Kidney (tissue), 14 donors: ENCODE data around the gene GPR151. TPM values are rescaled to one million over a fixed set of nuclear protein-coding genes. Genes with fewer than 3 reads are reported as not detected.
"Not testable (repeated sequence)": the region's sequence is repeated elsewhere in the genome, so short reads cannot be mapped to it uniquely, and the experiment has no call there.

Experiments
- DNase-seq, 5 donors: peaks; one replicate each; pipeline ENCODE4 v3.0.0-alpha.2; 2013 to 2020
- FAIRE-seq: peaks from 2 replicates; lab custom pipeline; 2012; peaks lifted over from hg19 to GRCh38; lab: Jason Lieb, UNC
- H3K27ac ChIP-seq, 2 donors: one replicate each; pipeline ENCODE4 v1.7.0; 2013; ENCODE audit warnings: low read depth in 2 of 2, low read length in 2 of 2, inconsistent platforms in 1 of 2
- H3K27me3 ChIP-seq: one replicate; pipeline ENCODE4 v1.7.1; 2013; ENCODE audit warnings: low read length, inconsistent platforms; ENCODE audit not compliant: control insufficient read depth, insufficient read depth
- H3K36me3 ChIP-seq, 3 donors: one replicate each; pipeline versions ENCODE4 v1.7.0 to v1.7.1; 2013; ENCODE audit warnings: low read length in 3 of 3, control low read depth in 1 of 3, inconsistent platforms in 1 of 3; ENCODE audit not compliant: insufficient read depth in 3 of 3, control insufficient read depth in 2 of 3
- H3K4me1 ChIP-seq, 3 donors: one replicate each; pipeline versions ENCODE4 v1.7.0 to v1.7.1; 2013; ENCODE audit warnings: low read length in 3 of 3, inconsistent platforms in 1 of 3, low read depth in 1 of 3; ENCODE audit not compliant: control insufficient read depth in 2 of 3, insufficient read depth in 2 of 3
- H3K4me3 ChIP-seq, 3 donors: one replicate each; pipeline versions ENCODE4 v1.7.0 to v1.8.1; 2013; ENCODE audit warnings: low read length in 3 of 3, control low read depth in 1 of 3, inconsistent platforms in 1 of 3
- H3K9ac ChIP-seq, 3 donors: one replicate each; pipeline versions ENCODE4 v1.7.0 to v1.7.1; 2013; ENCODE audit warnings: low read length in 3 of 3, control low read depth in 1 of 3, inconsistent platforms in 1 of 3
- H3K9me3 ChIP-seq, 3 donors: one replicate each; pipeline versions ENCODE4 v1.7.0 to v1.7.1; 2013; ENCODE audit warnings: low read length in 3 of 3, control low read depth in 1 of 3, inconsistent platforms in 1 of 3; ENCODE audit not compliant: control insufficient read depth in 2 of 3, insufficient read depth in 1 of 3
- CTCF ChIP-seq: IDR thresholded peaks from 3 replicates; pipeline ENCODE4 v1.5.1; 2012; ENCODE audit warnings: mild to moderate bottlenecking, moderate library complexity, borderline replicate concordance; ENCODE audit not compliant: insufficient read depth; ENCODE audit errors: extremely low read depth
- intact Hi-C: fragments of 100-400 bp; cut with DNase I; formaldehyde crosslinking; loops from one replicate; pipeline ENCODE4 v1.11.1; 2022
- polyA plus RNA-seq: library from polyadenylated mRNA; stranded (reverse); fragments of 350-450 nt; fragmentation: Illumina TruSeq; extraction: RNeasy Lipid Tissue Mini Kit (QIAGEN cat#74804); gene quantifications from one replicate; pipeline ENCODE4 v1.2.3, GENCODE V29; 2014; ENCODE audit warnings: low read depth, low replicate concordance; ENCODE audit not compliant: insufficient read depth
- total RNA-seq: library from RNA; stranded (reverse); fragmentation: NEBNext Ultra II Directional; extraction: Animal tissue kit (Norgen Biotek cat#: 25700); gene quantifications from one replicate; pipeline ENCODE4 v1.2.1, GENCODE V29; 2021
- donor health status: control.
- donor health status: control.
- donor health status: control.
- donor health status: control.
- donor health status: control.
- donor health status: DM: yes; HTN: yes; CAD: no.
- donor health status: Normal renal cell carcinoma (clear cell type).

The GPR151 gene
- total and polyA plus RNA-seq, 2 donors from 2014 or later = not detected

- H3K9ac ChIP-seq = no peak overlapping the region
- H3K36me3 ChIP-seq = no peaks in the 10 kb centered on the region
- no peaks in the 10 kb centered on the region for H3K9me3 ChIP-seq
- DNase-seq (no peak), FAIRE-seq (no peak)
- TF ChIP-seq CTCF = no peak
- intact Hi-C loops = no loop called here
- H3K27me3 ChIP-seq = no peaks in the 10 kb centered on the region
- H3K27ac ChIP-seq = no peak overlapping the region
- H3K4me1 ChIP-seq = no peaks in the 10 kb centered on the region
- no peak overlapping the region for H3K4me3 ChIP-seq
Observed at GRCh38 chr5:146561711-146562110, 45.7 kb upstream of the GPR151 start.

GRCh38 chr5:146560205-146560812 lies 44.3 kb upstream of the GPR151 start:
- no peak for FAIRE-seq

GRCh38 chr5:146556884-146557283 lies 40.9 kb upstream of the GPR151 start:
- H3K27ac ChIP-seq, intact Hi-C loops, H3K9me3 ChIP-seq, H3K4me3 ChIP-seq, FAIRE-seq, H3K9ac ChIP-seq, H3K4me1 ChIP-seq, H3K27me3 ChIP-seq, H3K36me3 ChIP-seq, DNase-seq: not testable (repeated sequence)

More at GRCh38 chr5:146560205-146560812, 44.3 kb upstream of the GPR151 start:
- H3K36me3 ChIP-seq = no peaks in the 10 kb centered on the region
- DNase-seq = no peak
- no peak overlapping the region for H3K27ac ChIP-seq
- H3K4me3 ChIP-seq = no peak overlapping the region
- H3K4me1 ChIP-seq = no peaks in the 10 kb centered on the region
- H3K9me3 ChIP-seq = no peaks in the 10 kb centered on the region
- TF ChIP-seq CTCF = no peak
- intact Hi-C loops = no loop called here
- no peaks in the 10 kb centered on the region for H3K27me3 ChIP-seq
- no peak overlapping the region for H3K9ac ChIP-seq

- DNase-seq (no peak), FAIRE-seq (no peak)
- Histone ChIP-seq H3K27ac (no peak overlapping the region), H3K4me1 (no peaks in the 10 kb centered on the region), H3K9ac (no peak overlapping the region), H3K27me3 (no peaks in the 10 kb centered on the region), H3K4me3 (no peak overlapping the region), H3K9me3 (no peaks in the 10 kb centered on the region), H3K36me3 (no peaks in the 10 kb centered on the region)
- intact Hi-C loops = no loop called here
- no peak for TF ChIP-seq CTCF
Observed at GRCh38 chr5:146553446-146553845, 37.5 kb upstream of the GPR151 start.
